IMR-90 (cell line): ENCODE data around the gene RPH3AL. TPM values are rescaled to one million over a fixed set of nuclear protein-coding genes. Genes with fewer than 3 reads are reported as not detected.

Experiments used
- ATAC-seq: fragments of 200-7000 bp; cut with Tn5 transposase; 2 replicates; pipeline ENCODE4 v1.9.1; 2020; ENCODE audit warnings: low read depth, mild to moderate bottlenecking, moderate library complexity
- BruUV-seq: library from RNA; stranded (reverse); fragments of 400-500 nt; replicated peaks from 2 replicates; lab custom pipeline; 2021; lab: Mats Ljungman, UMichigan
- CTCF ChIA-PET: fragments of 300-600 bp; formaldehyde crosslinking; extraction: SDS; loops from one replicate; lab custom pipeline; 2021; ENCODE audit warnings: antibody characterized with exemption; lab: Yijun Ruan, JAX
- POLR2A ChIA-PET: fragments of 300-600 bp; sonication (Branson Sonifier 250); formaldehyde crosslinking; loops from one replicate; lab custom pipeline; 2022; ENCODE audit warnings: antibody characterized with exemption; ENCODE audit not compliant: unreplicated experiment; lab: Charles Lee
- DNase-seq: peaks from one replicate; pipeline ENCODE4 v3.0.0; 2013
- H2AFZ ChIP-seq: replicated peaks from 2 replicates; pipeline ENCODE3; 2013; ENCODE audit warnings: low read length, mild to moderate bottlenecking; ENCODE audit not compliant: poor library complexity
- H2AK5ac ChIP-seq: 2 replicates; pipeline ENCODE4 v1.6.1; 2013; ENCODE audit warnings: low read depth, low read length, inconsistent platforms
- H2AK9ac ChIP-seq: replicated peaks from 2 replicates; pipeline ENCODE3; 2013; ENCODE audit warnings: mild to moderate bottlenecking, low read depth, low read length, moderate library complexity; ENCODE audit not compliant: poor library complexity
- H2BK120ac ChIP-seq: 2 replicates; pipeline ENCODE4 v1.6.1; 2013; ENCODE audit warnings: low read depth, low read length, inconsistent platforms
- H2BK15ac ChIP-seq: 3 replicates; pipeline ENCODE4 v1.6.1; 2013; ENCODE audit warnings: low read depth, low read length, inconsistent platforms
- H2BK20ac ChIP-seq: 2 replicates; pipeline ENCODE4 v1.6.1; 2013; ENCODE audit warnings: low read depth, mild to moderate bottlenecking, inconsistent platforms, low read length, moderate library complexity
- H2BK5ac ChIP-seq: 2 replicates; pipeline ENCODE4 v1.6.1; 2013; ENCODE audit warnings: mild to moderate bottlenecking, low read depth, low read length, inconsistent platforms; ENCODE audit not compliant: poor library complexity, severe bottlenecking
- H3K14ac ChIP-seq: replicated peaks from 2 replicates; pipeline ENCODE4 v1.6.1; 2013; ENCODE audit warnings: low read depth, low read length, inconsistent platforms
- H3K18ac ChIP-seq: 2 replicates; pipeline ENCODE4 v1.6.1; 2013; ENCODE audit warnings: low read depth, low read length, control low read depth
- H3K23ac ChIP-seq: 2 replicates; pipeline ENCODE4 v1.6.1; 2013; ENCODE audit warnings: low read depth, low read length, inconsistent platforms
- H3K27ac ChIP-seq: 2 replicates; pipeline ENCODE4 v1.5.1; 2013; ENCODE audit warnings: mild to moderate bottlenecking, control low read depth, low read length; ENCODE audit not compliant: insufficient read depth
- H3K27me3 ChIP-seq: 2 replicates; pipeline ENCODE4 v1.6.1; 2013; ENCODE audit warnings: low read length; ENCODE audit not compliant: control insufficient read depth, insufficient read depth
- H3K36me3 ChIP-seq: 2 replicates; pipeline ENCODE4 v1.6.1; 2013; ENCODE audit warnings: low read length, mixed read lengths; ENCODE audit not compliant: control insufficient read depth, insufficient read depth
- H3K4ac ChIP-seq: 2 replicates; pipeline ENCODE4 v1.6.1; 2013; ENCODE audit warnings: low read depth, low read length, inconsistent platforms
- H3K4me1 ChIP-seq: 2 replicates; pipeline ENCODE4 v1.6.1; 2013; ENCODE audit warnings: low read length, mixed read lengths; ENCODE audit not compliant: control insufficient read depth, insufficient read depth
- H3K4me2 ChIP-seq: 2 replicates; pipeline ENCODE4 v1.6.1; 2013; ENCODE audit warnings: low read depth, mild to moderate bottlenecking, control low read depth, low read length, moderate library complexity
- H3K4me3 ChIP-seq: 2 replicates; pipeline ENCODE4 v1.5.1; 2013; ENCODE audit warnings: low read depth, mild to moderate bottlenecking, control low read depth, low read length, moderate library complexity; ENCODE audit not compliant: insufficient read depth
- H3K56ac ChIP-seq: 2 replicates; pipeline ENCODE4 v1.6.1; 2013; ENCODE audit warnings: low read length, inconsistent platforms; ENCODE audit not compliant: insufficient read depth; ENCODE audit errors: extremely low read depth
- H3K79me1 ChIP-seq, 2 experiments: 2 replicates each; pipeline ENCODE4 v1.6.1; 2013; ENCODE audit warnings: low read length in 2 of 2, inconsistent platforms in 1 of 2, low read depth in 1 of 2
- H3K9ac ChIP-seq: 2 replicates; pipeline ENCODE4 v1.6.1; 2013; ENCODE audit warnings: low read depth, low read length, control low read depth
- H3K9me1 ChIP-seq: 2 replicates; pipeline ENCODE4 v1.6.1; 2013; ENCODE audit warnings: low read length, inconsistent platforms; ENCODE audit not compliant: insufficient read depth
- H3K9me3 ChIP-seq: 2 replicates; pipeline ENCODE4 v1.6.1; 2013; ENCODE audit warnings: low read length; ENCODE audit not compliant: control insufficient read depth, insufficient read depth
- H4K20me1 ChIP-seq: 2 replicates; pipeline ENCODE4 v1.6.1; 2013; ENCODE audit warnings: low read length, inconsistent platforms; ENCODE audit not compliant: insufficient read depth
- H4K5ac ChIP-seq: 2 replicates; pipeline ENCODE4 v1.6.1; 2013; ENCODE audit warnings: mild to moderate bottlenecking, low read depth, low read length, control low read depth
- H4K8ac ChIP-seq, 2 experiments: 2 replicates each; pipeline ENCODE4 v1.6.1; 2013; ENCODE audit warnings: low read depth in 2 of 2, low read length in 2 of 2, control low read depth in 1 of 2, inconsistent platforms in 1 of 2
- H4K91ac ChIP-seq: 2 replicates; pipeline ENCODE4 v1.6.1; 2013; ENCODE audit warnings: low read depth, low read length, inconsistent platforms; ENCODE audit not compliant: insufficient read depth
- FOS ChIP-seq: fragments of 150-350 bp; IDR thresholded peaks from 2 replicates; pipeline ENCODE4 v1.6.1; 2016; ENCODE audit warnings: low read depth, low read length
- MAZ ChIP-seq: IDR thresholded peaks from 2 replicates; pipeline ENCODE4 v1.6.1; 2012; ENCODE audit warnings: low read depth, mild to moderate bottlenecking, low read length, improper control_type of control experiment, moderate library complexity, borderline replicate concordance
- RCOR1 ChIP-seq: IDR thresholded peaks from 2 replicates; pipeline ENCODE4 v1.6.1; 2012; ENCODE audit warnings: mild to moderate bottlenecking, low read length, improper control_type of control experiment; ENCODE audit not compliant: insufficient replicate concordance
- RFX5 ChIP-seq: IDR thresholded peaks from 2 replicates; pipeline ENCODE4 v1.8.0; 2012; ENCODE audit warnings: low read depth, mild to moderate bottlenecking, low read length, moderate library complexity
- SMC3 ChIP-seq: fragments of 150-350 bp; IDR thresholded peaks from 2 replicates; pipeline ENCODE4 v1.6.1; 2016; ENCODE audit warnings: low read depth, mild to moderate bottlenecking, antibody characterized with exemption, low read length, moderate library complexity
- USF2 ChIP-seq: fragments of 150-350 bp; IDR thresholded peaks from 2 replicates; pipeline ENCODE4 v1.6.1; 2017; ENCODE audit warnings: mild to moderate bottlenecking, antibody characterized with exemption, low read length, low read depth
- WGBS, 2 experiments: methylation state at CpG; one replicate each; pipeline versions ENCODE4 v1.1.5 to v1.1.7; 2013; ENCODE audit warnings: missing lambda C conversion rate in 2 of 2; ENCODE audit not compliant: insufficient read length in 1 of 2; ENCODE audit errors: extremely low coverage in 2 of 2; 5-methylcytosine and 5-hydroxymethylcytosine counted together
- dilution Hi-C: fragments of 300-500 bp; cut with HindIII; formaldehyde crosslinking; loops from one replicate; pipeline ENCODE4 v1.14.3; 2018; ENCODE audit warnings: low sequenced_read_pairs; ENCODE audit not compliant: unreplicated experiment
- in situ Hi-C: fragments of 300-500 bp; cut with MboI; formaldehyde crosslinking; loops from 3 replicates; pipeline ENCODE4 v1.14.3; 2019; ENCODE audit warnings: low sequenced_read_pairs, inconsistent platforms, mixed read lengths
- intact Hi-C: fragments of 100-400 bp; cut with micrococcal nuclease; formaldehyde crosslinking; loops from 2 replicates; pipeline ENCODE4 v1.10.0; 2022
- polyA plus RNA-seq, 3 experiments: library from polyadenylated mRNA; depleted of rRNA; stranded (reverse); fragments of >200 nt; gene quantifications; 2 replicates each; pipeline ENCODE4 v1.2.3, GENCODE V29; 2012; ENCODE audit warnings: low replicate concordance in 1 of 3
- total RNA-seq: library from RNA; depleted of rRNA; stranded (reverse); fragments of >200 nt; gene quantifications from 2 replicates; pipeline ENCODE4 v1.2.3, GENCODE V29; 2012

Gene RPH3AL
- total and polyA plus RNA-seq, 2 of the 4 experiments (the other 2 are of a cell fraction): 1.8 to 2.5 TPM

- Histone ChIP-seq H3K36me3 (no peaks in the 10 kb centered on the region), H3K14ac (no peak overlapping the region), H2AFZ (no peak overlapping the region), H2BK120ac (no peak overlapping the region), H3K4me2 (no peak overlapping the region), H3K9me3 (no peaks in the 10 kb centered on the region), H2BK15ac (no peak overlapping the region), H3K27ac (no peak overlapping the region), H3K4me1 (no peaks in the 10 kb centered on the region), H4K5ac (no peak overlapping the region), H4K8ac (no peak overlapping the region), H2BK5ac (no peak overlapping the region), H2AK5ac (no peak overlapping the region), H2AK9ac (no peak overlapping the region), H3K9ac (no peak overlapping the region), H2BK20ac (no peak overlapping the region), H3K79me1 (no peaks in the 10 kb centered on the region), H3K9me1 (no peaks in the 10 kb centered on the region), H3K18ac (no peak overlapping the region), H3K27me3 (peaks cover 6% of the 10 kb centered on the region; the same call in 1 of the 2 replicates), H3K4ac (no peak overlapping the region), H4K91ac (no peak overlapping the region), H4K20me1 (no peaks in the 10 kb centered on the region), H3K4me3 (no peak overlapping the region), H3K23ac (no peak overlapping the region), H3K56ac (no peak overlapping the region)
- ChIA-PET POLR2A (no interaction called here), CTCF (no interaction called here)
- WGBS, 2 experiments: 87% methylated on average over 18 of the region's 26 CpGs; no CpG with 5 or more reads in 1 of the 2 experiments
- BruUV-seq: no TSS peak
- intact Hi-C loops: no loop called here
- ATAC-seq (no peak), DNase-seq (no peak)
- TF ChIP-seq RFX5 (no peak), SMC3 (no peak), MAZ (no peak), RCOR1 (no peak), FOS (no peak), USF2 (no peak)
- dilution Hi-C loops: no loop called here
- in situ Hi-C loops: no loop called here
These were observed 116.6 kb downstream of the RPH3AL start for GRCh38 chr17:235831-236640.
